Body of pancreas (tissue), 4 donors: Measurements from ENCODE around the gene KRTAP1-1. TPM values are rescaled to one million over a fixed set of nuclear protein-coding genes. Genes with fewer than 3 reads are reported as not detected.
"Not testable (repeated sequence)": the region's sequence is repeated elsewhere in the genome, so short reads cannot be mapped to it uniquely, and the experiment has no call there.

Experiments used
- ATAC-seq: fragments of 150-250 bp; one replicate; pipeline ENCODE4 v1.9.1; 2016
- DNase-seq, 4 donors: peaks; one replicate each; pipeline ENCODE4 v3.0.0-alpha.2; 2019
- H3K27ac ChIP-seq, 4 donors: fragments of 200-600 bp; sonication (generic); 1 replicate in 3 of 4; 2 replicates in 1 of 4; pipeline versions ENCODE4 v1.5.1 to v1.6.1; 2016 to 2019; ENCODE audit warnings: mild to moderate bottlenecking in 1 of 4, mixed read lengths in 1 of 4, moderate library complexity in 1 of 4
- H3K27me3 ChIP-seq, 2 donors: fragments of 200-600 bp; sonication (generic); one replicate each; pipeline ENCODE4 v1.6.0; 2016; ENCODE audit warnings: mild to moderate bottlenecking in 1 of 2
- H3K36me3 ChIP-seq, 2 donors: fragments of 200-600 bp; sonication (generic); replicated peaks in 1 of 2; 2 replicates each; pipeline ENCODE4 v1.5.1; 2016; ENCODE audit warnings: low read depth in 2 of 2; ENCODE audit not compliant: insufficient read depth in 1 of 2
- H3K4me1 ChIP-seq: fragments of 200-600 bp; sonication (generic); one replicate; pipeline ENCODE4 v1.6.0; 2016
- H3K4me3 ChIP-seq, 2 donors: fragments of 200-600 bp; sonication (generic); 1 replicate in 1 of 2; 2 replicates in 1 of 2; pipeline ENCODE4 v1.5.1; 2016 to 2019
- H3K9me3 ChIP-seq, 3 donors: fragments of 200-600 bp; sonication (generic); 1 replicate in 2 of 3; 2 replicates in 1 of 3; pipeline ENCODE4 v1.5.1; 2016
- POLR2A ChIP-seq, 3 donors: fragments of 450-650 bp; IDR thresholded peaks; one replicate each; pipeline ENCODE4 v1.6.1; 2016; ENCODE audit warnings: antibody characterized with exemption in 3 of 3, mild to moderate bottlenecking in 2 of 3
- WGBS, 2 donors: methylation state at CpG; one replicate each; pipeline ENCODE4 v1.1.5; 2017; 5-methylcytosine and 5-hydroxymethylcytosine counted together
- intact Hi-C: fragments of 100-400 bp; cut with DNase I; formaldehyde crosslinking; loops from one replicate; pipeline ENCODE4 v1.15.1; 2023
- total RNA-seq, 2 donors: library from RNA; depleted of rRNA; stranded (reverse); fragments of >200 nt; gene quantifications; one replicate each; pipeline ENCODE4 v1.1.0, GENCODE V29; 2016
- TF ChIP-seq, protein P1 (sequence below), 7 experiments: fragments of 450-650 bp in 4 of 7; fragments of 200-600 bp in 3 of 7; sonication (generic) in 3 of 7; IDR thresholded peaks; one replicate each; pipeline ENCODE4 v1.5.1; 2016 to 2019; ENCODE audit warnings: antibody characterized with exemption in 7 of 7

The KRTAP1-1 gene
- total RNA-seq, 2 donors from 2014 or later, result not detected

- H3K4me3 ChIP-seq, result no peak overlapping the region
- 57 to 65% methylated on average over 4 of the region's 4 CpGs for WGBS, 2 donors
- H3K9me3 ChIP-seq, result peaks cover 0 to 3% (median 0%) of the 10 kb centered on the region in 3 donors
- TF ChIP-seq, protein P1, sequence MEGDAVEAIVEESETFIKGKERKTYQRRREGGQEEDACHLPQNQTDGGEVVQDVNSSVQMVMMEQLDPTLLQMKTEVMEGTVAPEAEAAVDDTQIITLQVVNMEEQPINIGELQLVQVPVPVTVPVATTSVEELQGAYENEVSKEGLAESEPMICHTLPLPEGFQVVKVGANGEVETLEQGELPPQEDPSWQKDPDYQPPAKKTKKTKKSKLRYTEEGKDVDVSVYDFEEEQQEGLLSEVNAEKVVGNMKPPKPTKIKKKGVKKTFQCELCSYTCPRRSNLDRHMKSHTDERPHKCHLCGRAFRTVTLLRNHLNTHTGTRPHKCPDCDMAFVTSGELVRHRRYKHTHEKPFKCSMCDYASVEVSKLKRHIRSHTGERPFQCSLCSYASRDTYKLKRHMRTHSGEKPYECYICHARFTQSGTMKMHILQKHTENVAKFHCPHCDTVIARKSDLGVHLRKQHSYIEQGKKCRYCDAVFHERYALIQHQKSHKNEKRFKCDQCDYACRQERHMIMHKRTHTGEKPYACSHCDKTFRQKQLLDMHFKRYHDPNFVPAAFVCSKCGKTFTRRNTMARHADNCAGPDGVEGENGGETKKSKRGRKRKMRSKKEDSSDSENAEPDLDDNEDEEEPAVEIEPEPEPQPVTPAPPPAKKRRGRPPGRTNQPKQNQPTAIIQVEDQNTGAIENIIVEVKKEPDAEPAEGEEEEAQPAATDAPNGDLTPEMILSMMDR (IDR thresholded peaks at IDR 0.05), result no peak
- TF ChIP-seq POLR2A (IDR thresholded peaks at IDR 0.05), result no peak
- no peak overlapping the region for H3K27ac ChIP-seq
- no peak for DNase-seq
- H3K27me3 ChIP-seq, result no peaks in the 10 kb centered on the region
- no peaks in the 10 kb centered on the region for H3K4me1 ChIP-seq
- intact Hi-C loops, result no loop called here
- no peaks in the 10 kb centered on the region for H3K36me3 ChIP-seq
- ATAC-seq, result no peak
These were observed 12.8 kb upstream of the KRTAP1-1 start for GRCh38 chr17:41054025-41054424.

GRCh38 chr17:41052566-41052965 is 11.3 kb upstream of the KRTAP1-1 start:
- Histone ChIP-seq H3K4me3 (no peak overlapping the region), H3K4me1 (no peaks in the 10 kb centered on the region), H3K27ac (no peak overlapping the region), H3K9me3 (peaks cover 0 to 2% (median 0%) of the 10 kb centered on the region in 3 donors), H3K36me3 (no peaks in the 10 kb centered on the region), H3K27me3 (no peaks in the 10 kb centered on the region)
- no peak for DNase-seq
- ATAC-seq, result no peak
- intact Hi-C loops, result no loop called here
- no peak for TF ChIP-seq POLR2A (IDR thresholded peaks at IDR 0.05)
- TF ChIP-seq, protein P1 (IDR thresholded peaks at IDR 0.05), result no peak

DNA sequence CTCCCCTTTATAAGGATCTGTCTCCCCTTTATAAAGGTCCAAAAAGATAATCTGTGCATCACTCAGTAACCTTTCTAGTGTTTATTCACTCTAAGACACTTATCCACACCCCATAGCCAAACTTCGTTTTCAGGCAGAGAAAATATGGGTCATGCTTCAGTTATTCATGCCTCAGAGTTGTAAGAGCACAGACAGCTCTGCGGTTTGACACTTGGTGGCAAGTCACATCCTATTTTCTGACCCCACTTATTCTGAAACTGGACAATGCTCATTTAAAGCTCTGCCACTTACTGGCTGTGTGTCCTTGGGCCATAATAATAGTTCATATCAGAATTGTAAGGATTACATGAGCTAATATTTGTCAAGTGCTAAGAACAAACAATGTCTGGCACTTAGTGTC is 7.9 kb upstream of the KRTAP1-1 start:
- WGBS, 2 donors, result 49 to 52% methylated on average over 2 of the region's 2 CpGs
- ATAC-seq, result no peak
- Histone ChIP-seq H3K36me3 (no peaks in the 10 kb centered on the region), H3K9me3 (no peaks in the 10 kb centered on the region), H3K27me3 (no peaks in the 10 kb centered on the region), H3K27ac (no peak overlapping the region), H3K4me1 (no peaks in the 10 kb centered on the region), H3K4me3 (no peak overlapping the region)
- intact Hi-C loops, result no loop called here
- no peak for DNase-seq
- TF ChIP-seq, protein P1 (IDR thresholded peaks at IDR 0.05), result no peak
- TF ChIP-seq POLR2A (IDR thresholded peaks at IDR 0.05), result no peak

GRCh38 chr17:41048441-41048840 is 7.2 kb upstream of the KRTAP1-1 start:
- H3K4me1 ChIP-seq, result no peaks in the 10 kb centered on the region
- H3K27ac ChIP-seq, result no peak overlapping the region
- intact Hi-C loops, result no loop called here
- ATAC-seq (no peak), DNase-seq (no peak)
- no peaks in the 10 kb centered on the region for H3K27me3 ChIP-seq
- no peak overlapping the region for H3K4me3 ChIP-seq
- no peaks in the 10 kb centered on the region for H3K36me3 ChIP-seq
- no peak for TF ChIP-seq POLR2A (IDR thresholded peaks at IDR 0.05)
- TF ChIP-seq, protein P1 (IDR thresholded peaks at IDR 0.05), result no peak
- 59 to 60% methylated on average over 7 of the region's 7 CpGs for WGBS, 2 donors
- H3K9me3 ChIP-seq, result no peaks in the 10 kb centered on the region

DNA sequence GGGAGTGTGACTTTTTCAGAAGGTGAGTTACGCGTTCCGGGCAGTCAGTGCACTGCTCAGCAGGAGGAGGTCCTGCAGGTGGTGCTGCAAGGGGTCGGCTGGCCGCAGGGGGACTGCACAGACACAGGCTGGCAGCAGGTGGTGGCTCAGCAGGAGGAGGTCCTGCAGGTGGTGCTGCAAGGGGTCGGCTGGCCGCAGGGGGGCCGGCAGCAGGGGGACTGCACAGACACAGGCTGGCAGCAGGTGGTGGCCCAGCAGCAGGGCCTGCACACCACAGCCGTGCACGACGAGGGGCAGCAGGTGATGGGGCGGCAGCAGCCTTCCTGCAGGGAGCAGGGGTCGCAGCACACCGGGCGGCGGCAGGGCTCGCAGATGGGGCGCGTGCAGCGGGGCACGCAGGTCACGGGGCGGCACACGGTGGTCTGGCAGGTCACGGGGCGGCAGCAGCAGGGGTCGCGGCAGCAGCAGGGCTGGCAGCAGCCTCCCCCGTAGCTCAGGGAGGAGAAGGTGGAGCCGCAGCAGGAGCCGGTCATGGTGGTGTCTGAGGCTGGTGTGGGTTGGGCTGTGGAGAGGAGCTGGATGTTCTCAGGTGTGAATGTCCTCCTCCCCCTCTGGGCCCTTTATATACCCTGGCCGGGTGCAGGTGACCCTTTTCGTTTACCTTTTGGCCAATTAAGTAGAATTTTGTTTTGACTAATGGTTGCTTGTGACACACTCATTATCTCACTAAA is 5.7 kb upstream of the KRTAP1-1 start, which contains the start of gene KRTAP2-1:
Gene KRTAP2-1, minus strand, starts transcription at position 582 of the 731 bp plus-strand sequence. Its CDS starts 49 bp downstream, at position 533.
- H3K4me3 ChIP-seq, H3K36me3 ChIP-seq, H3K27ac ChIP-seq, H3K4me1 ChIP-seq, ATAC-seq, H3K27me3 ChIP-seq, H3K9me3 ChIP-seq, intact Hi-C loops, DNase-seq: not testable (repeated sequence)
- WGBS, 2 donors, result 38 to 41% methylated on average over 8 to 12 of the region's 33 CpGs
